Cerebellar nuclear complex (tissue), 1 donor: ENCODE measurements around the gene KCNQ1.

Source experiments
- DNase-seq, 2 experiments: peaks; one replicate each; lab custom pipeline; 2025; lab: John Stamatoyannopoulos, UW

Gene KCNQ1, protein sequence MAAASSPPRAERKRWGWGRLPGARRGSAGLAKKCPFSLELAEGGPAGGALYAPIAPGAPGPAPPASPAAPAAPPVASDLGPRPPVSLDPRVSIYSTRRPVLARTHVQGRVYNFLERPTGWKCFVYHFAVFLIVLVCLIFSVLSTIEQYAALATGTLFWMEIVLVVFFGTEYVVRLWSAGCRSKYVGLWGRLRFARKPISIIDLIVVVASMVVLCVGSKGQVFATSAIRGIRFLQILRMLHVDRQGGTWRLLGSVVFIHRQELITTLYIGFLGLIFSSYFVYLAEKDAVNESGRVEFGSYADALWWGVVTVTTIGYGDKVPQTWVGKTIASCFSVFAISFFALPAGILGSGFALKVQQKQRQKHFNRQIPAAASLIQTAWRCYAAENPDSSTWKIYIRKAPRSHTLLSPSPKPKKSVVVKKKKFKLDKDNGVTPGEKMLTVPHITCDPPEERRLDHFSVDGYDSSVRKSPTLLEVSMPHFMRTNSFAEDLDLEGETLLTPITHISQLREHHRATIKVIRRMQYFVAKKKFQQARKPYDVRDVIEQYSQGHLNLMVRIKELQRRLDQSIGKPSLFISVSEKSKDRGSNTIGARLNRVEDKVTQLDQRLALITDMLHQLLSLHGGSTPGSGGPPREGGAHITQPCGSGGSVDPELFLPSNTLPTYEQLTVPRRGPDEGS

DNA sequence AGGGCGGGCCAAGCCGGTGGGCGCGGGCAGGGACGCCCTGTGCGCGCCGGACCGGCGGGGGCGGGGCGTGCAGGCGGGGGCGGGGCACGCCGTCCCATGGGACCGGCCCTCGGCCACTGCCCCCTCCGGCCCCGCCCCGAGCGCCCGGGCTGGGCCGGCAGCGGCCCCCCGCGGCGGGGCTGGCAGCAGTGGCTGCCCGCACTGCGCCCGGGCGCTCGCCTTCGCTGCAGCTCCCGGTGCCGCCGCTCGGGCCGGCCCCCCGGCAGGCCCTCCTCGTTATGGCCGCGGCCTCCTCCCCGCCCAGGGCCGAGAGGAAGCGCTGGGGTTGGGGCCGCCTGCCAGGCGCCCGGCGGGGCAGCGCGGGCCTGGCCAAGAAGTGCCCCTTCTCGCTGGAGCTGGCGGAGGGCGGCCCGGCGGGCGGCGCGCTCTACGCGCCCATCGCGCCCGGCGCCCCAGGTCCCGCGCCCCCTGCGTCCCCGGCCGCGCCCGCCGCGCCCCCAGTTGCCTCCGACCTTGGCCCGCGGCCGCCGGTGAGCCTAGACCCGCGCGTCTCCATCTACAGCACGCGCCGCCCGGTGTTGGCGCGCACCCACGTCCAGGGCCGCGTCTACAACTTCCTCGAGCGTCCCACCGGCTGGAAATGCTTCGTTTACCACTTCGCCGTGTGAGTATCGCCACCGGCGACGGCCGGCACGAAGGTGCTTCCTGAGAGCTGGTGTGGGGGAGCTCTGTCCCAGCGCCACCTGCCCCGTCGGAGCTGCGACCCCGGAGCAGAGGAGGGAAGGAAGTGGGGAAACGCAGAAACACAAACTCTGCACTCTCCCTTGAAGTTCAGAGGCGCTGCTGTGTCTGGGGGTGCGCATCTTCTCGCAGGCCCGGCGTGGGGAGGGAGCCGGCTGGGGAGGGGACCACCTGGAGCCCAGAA is at the start of gene KCNQ1:
Gene KCNQ1 (plus strand): TSS at position 188 of the 925 bp plus-strand sequence. CDS start 91 bp downstream, at position 279.
- DNase-seq: no peak

DNA sequence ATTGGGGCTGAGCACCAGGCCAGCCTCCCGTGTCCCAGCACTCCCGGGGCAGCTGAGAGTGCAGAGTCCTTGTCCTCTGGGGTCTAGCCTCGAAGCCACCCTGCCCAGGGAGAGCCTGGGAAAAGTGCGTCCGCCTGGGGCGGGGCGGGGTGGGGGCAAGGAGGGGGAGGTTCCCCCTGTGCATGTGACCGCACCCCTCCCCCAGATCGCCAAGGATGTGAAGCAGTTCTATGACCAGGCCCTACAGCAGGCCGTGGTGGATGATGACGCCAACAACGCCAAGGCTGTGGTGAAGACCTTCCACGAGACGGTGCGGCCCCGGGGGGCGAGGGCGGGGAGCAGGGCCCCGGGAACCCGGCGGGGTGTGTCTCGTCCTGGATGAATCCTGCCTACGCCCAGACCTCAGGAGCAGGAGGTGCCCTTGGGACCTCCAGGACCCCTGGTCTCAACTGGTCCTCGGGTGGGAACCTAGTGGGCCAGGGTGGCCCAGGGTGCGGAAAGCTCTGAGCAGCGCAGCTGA is 49.5 kb upstream of the KCNQ1 start:
- DNase-seq: no peak

GRCh38 chr11:2395856-2396255 is 49.0 kb upstream of the KCNQ1 start:
- DNase-seq: no peak

DNA sequence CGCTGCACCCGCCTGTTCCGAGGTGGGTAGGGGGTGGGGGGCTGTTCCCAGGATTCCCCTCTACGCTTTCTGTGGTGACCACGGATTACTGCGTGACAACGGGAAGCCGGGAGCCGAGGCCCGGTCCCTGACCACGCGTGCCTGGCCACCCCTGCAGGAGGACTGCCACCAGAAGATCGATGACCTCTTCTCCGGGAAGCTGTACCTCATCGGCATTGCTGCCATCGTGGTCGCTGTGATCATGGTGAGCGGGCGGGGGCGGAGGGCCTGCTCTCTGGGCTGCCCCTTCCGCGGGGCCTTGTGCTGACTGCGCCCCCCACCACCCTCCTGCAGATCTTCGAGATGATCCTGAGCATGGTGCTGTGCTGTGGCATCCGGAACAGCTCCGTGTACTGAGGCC is 48.3 kb upstream of the KCNQ1 start:
- DNase-seq: no peak

DNA sequence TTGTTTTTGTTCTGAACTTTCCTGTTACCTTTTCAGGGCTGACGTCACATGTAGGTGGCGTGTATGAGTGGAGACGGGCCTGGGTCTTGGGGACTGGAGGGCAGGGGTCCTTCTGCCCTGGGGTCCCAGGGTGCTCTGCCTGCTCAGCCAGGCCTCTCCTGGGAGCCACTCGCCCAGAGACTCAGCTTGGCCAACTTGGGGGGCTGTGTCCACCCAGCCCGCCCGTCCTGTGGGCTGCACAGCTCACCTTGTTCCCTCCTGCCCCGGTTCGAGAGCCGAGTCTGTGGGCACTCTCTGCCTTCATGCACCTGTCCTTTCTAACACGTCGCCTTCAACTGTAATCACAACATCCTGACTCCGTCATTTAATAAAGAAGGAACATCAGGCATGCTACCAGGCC is 47.8 kb upstream of the KCNQ1 start:
- no peak for DNase-seq

DNA sequence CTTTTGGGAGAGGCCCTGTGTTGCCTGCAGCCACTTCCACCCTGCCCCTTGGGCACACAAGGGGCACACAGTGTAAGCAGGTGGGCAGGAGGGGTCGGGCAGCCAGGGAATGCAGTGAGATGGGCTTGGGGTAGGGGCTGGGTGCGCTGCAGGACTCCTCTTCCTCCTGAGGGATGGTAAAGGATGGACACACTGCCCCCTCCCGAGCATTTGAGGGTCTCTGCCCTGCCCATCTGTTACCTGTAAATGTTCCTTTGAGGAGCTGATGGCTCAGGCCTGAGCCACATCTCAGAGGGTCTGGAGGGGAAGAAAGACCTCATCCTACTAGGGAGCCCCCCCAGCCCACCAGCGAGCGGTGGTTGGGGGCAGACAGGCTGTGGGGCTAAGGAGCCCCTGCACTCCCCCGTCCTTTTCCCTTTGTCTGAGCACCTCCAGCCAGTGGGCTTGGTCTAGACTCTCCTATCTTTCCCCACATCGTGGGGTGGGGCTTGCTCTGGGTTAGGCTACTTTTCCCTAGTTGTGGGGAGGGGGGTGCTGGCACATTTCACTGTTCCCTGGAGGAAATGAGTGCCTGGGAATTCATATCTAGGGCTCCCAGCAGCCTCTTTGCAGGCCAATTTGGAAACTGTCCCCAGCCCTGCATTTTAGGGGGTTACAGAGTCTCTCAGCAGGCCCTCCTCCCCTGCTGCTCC is 46.0 kb upstream of the KCNQ1 start:
- DNase-seq: no peak

GRCh38 chr11:2399488-2400068 is 45.2 kb upstream of the KCNQ1 start:
- no peak for DNase-seq

DNA sequence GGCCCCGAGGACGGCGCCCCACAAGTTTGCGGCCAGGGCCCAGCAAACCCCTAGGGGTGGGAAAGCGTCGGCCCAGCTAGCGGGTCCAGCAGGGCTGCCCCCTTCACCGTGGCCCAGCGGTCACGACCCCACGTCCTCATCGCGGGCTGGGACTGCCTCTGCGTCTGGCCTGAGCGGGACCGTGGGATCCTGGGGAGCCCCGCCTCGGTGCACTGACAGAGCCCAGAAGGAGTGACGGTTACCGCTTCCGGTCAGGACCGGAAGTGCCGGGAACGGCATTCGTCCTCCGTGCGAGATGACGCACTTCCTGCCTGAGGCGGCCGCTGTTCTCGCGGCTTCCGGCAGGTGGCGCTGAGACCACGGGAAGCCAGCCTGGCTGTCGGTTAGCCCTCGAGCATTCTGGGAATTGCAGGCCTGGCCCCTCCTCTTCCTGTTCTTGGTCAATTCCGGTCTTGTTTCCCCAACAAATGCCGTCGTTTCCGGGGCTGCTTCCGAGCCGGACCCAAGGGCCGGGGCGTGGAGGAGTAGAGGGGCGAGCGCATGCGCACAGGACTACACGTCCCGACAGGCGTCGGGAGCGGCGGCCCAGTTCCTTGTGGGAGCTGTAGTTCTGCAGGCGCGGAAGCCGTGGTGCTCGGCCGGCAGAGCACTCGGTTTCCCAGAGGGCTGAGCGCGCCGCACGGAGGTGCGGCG is 44.6 kb upstream of the KCNQ1 start, which contains the start of gene TSSC4:
Gene TSSC4 (plus strand): TSS at position 682 of the 693 bp plus-strand sequence. CDS start 1,884 bp downstream, outside the sequence.
- DNase-seq: peak; percentile 90 to 97

GRCh38 chr11:2400762-2401435 is 43.9 kb upstream of the KCNQ1 start:
- no peak for DNase-seq

DNA sequence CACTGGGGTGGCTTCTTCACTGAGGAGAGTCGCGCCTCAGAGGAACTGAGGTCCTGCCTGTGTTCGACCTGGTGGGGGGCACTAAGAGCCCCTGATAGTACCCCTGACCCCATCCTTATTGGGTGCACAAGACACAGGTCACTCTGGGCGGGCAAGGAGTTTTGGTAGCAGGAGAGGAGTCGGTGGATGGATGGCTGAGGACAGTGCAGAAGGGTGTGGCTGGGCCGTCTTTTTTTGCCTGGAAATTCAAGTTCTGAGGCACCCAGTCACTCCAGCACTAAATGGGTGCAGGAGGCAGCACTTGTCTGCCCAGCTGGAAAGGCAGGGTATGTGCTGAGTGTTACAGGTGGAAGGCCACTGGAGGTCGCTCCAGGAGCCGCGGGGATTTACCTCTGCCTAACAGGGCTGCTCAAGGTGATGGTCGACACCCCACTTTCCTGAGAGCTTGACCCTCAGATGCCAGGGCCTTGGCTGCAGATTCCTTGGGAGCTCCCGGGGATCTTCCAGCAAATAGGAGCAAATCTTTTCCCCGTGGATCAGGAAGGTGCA is 43.3 kb upstream of the KCNQ1 start:
- no peak for DNase-seq

DNA sequence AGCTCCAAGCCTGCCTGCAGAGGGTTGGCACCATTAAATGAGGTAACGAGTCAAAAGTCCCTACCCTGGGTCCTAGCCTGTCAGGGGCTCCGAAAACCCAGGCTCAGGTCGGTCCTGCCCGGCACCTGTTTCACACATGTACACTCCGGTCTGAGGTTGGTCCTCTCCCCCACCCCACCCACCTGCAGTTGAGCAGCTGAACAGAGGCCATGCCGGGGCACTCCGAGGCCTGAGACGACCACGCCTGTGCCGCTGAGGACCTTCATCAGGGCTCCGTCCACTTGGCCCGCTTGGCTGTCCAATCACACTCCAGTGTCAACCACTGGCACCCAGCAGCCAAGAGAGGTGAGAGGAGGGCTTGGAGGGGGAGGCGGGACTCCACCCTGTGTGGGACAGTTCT is 42.7 kb upstream of the KCNQ1 start:
- DNase-seq: no peak

DNA sequence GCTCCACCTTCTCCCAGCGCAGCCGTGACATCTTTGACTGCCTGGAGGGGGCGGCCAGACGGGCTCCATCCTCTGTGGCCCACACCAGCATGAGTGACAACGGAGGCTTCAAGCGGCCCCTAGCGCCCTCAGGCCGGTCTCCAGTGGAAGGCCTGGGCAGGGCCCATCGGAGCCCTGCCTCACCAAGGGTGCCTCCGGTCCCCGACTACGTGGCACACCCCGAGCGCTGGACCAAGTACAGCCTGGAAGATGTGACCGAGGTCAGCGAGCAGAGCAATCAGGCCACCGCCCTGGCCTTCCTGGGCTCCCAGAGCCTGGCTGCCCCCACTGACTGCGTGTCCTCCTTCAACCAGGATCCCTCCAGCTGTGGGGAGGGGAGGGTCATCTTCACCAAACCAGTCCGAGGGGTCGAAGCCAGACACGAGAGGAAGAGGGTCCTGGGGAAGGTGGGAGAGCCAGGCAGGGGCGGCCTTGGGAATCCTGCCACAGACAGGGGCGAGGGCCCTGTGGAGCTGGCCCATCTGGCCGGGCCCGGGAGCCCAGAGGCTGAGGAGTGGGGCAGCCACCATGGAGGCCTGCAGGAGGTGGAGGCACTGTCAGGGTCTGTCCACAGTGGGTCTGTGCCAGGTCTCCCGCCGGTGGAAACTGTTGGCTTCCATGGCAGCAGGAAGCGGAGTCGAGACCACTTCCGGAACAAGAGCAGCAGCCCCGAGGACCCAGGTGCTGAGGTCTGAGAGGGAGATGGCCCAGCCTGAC is 41.7 kb upstream of the KCNQ1 start:
- DNase-seq: no peak

- DNase-seq: no peak
Observed at GRCh38 chr11:2404735-2405196, 40.0 kb upstream of the KCNQ1 start.

- no peak for DNase-seq
Observed at GRCh38 chr11:2406451-2406850, 38.4 kb upstream of the KCNQ1 start.

- no peak for DNase-seq
Observed at GRCh38 chr11:2406878-2407410, 37.9 kb upstream of the KCNQ1 start.

DNA sequence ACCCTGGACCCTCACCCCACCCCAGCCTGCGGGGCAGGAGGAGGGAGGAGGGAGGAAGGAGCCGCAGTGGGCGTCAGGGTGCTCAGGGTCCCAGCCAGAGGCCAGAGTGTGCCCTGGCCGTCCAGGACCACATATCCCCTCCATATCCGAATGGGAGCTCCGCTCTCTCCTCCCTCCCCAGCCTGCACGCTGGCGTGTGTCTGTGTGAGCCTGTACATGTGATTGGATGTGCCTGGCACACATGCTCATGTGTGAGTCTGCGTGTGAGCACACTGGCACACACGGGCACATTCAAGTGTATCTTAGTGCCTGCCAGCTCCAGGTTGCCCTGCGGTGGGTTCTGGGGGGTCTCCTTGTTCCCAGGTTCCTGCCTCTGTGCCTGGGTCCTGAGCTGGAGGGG is 36.1 kb upstream of the KCNQ1 start:
- DNase-seq: no peak

DNA sequence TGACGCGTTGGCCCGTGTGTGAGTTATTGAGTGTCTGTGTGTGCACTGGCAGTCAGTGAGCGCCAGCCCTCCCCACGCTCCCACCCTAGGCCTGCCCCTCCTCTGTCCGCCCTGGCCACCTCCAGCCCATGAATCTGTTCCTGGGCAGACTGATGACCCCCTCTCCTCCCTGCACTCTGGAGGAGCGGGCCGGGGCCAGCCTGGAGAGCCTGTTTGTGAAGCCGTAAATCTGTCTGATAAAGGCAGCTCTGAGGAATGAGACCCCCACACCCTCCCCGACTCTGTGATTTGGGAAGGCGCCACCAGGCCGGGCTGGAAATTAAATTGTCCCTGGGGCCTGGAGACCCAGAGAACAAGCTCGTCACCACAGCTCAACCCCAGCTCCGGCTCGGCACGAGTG is 35.7 kb upstream of the KCNQ1 start:
- DNase-seq: no peak
